C4-2B (cell line): ENCODE results near the gene XYLT1.

ENCODE experiments used
- ZFX ChIP-seq: fragments of 450-650 bp; IDR thresholded peaks from 2 replicates; pipeline ENCODE4 v1.6.1; 2017
- TF ChIP-seq, protein P1 (sequence below): fragments of 450-650 bp; conservative IDR thresholded peaks from 2 replicates; pipeline ENCODE4 v1.5.1; 2017; ENCODE audit warnings: mild to moderate bottlenecking

DNA sequence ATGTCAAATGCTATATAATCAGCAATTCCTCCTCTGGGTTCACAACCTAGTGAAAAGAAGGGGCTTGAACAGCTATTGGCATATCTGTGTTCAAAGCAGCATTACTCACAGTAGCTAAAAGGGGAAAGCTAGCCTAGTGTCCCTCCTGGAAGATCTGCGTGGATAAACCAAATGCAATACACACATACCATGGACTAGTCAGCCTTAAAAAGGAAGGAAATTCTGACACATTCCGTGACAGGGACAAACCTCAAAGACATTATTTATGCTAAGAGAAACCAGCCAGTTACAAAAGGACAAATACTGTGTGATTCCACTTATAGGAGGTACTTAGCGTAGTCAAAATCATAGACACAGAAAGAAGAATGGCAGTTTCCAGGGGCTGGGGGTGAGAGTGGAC lies 90.1 kb downstream of the XYLT1 start:
- TF ChIP-seq, protein P1, sequence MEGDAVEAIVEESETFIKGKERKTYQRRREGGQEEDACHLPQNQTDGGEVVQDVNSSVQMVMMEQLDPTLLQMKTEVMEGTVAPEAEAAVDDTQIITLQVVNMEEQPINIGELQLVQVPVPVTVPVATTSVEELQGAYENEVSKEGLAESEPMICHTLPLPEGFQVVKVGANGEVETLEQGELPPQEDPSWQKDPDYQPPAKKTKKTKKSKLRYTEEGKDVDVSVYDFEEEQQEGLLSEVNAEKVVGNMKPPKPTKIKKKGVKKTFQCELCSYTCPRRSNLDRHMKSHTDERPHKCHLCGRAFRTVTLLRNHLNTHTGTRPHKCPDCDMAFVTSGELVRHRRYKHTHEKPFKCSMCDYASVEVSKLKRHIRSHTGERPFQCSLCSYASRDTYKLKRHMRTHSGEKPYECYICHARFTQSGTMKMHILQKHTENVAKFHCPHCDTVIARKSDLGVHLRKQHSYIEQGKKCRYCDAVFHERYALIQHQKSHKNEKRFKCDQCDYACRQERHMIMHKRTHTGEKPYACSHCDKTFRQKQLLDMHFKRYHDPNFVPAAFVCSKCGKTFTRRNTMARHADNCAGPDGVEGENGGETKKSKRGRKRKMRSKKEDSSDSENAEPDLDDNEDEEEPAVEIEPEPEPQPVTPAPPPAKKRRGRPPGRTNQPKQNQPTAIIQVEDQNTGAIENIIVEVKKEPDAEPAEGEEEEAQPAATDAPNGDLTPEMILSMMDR = no peak
- no peak for TF ChIP-seq ZFX
